GM18507 (cell line): Measurements from ENCODE around the gene PPP3R2.
"Not testable (repeated sequence)": the region's sequence is repeated elsewhere in the genome, so short reads cannot be mapped to it uniquely, and the experiment has no call there.

Experiments used
- DNase-seq: peaks from one replicate; pipeline ENCODE4 v3.0.0; 2011; ENCODE audit warnings: low read depth; ENCODE audit not compliant: insufficient read length; ENCODE audit errors: extremely low spot score
- FAIRE-seq: peaks from 2 replicates; lab custom pipeline; 2011; peaks lifted over from hg19 to GRCh38; lab: Jason Lieb, UNC

PPP3R2 gene

DNA sequence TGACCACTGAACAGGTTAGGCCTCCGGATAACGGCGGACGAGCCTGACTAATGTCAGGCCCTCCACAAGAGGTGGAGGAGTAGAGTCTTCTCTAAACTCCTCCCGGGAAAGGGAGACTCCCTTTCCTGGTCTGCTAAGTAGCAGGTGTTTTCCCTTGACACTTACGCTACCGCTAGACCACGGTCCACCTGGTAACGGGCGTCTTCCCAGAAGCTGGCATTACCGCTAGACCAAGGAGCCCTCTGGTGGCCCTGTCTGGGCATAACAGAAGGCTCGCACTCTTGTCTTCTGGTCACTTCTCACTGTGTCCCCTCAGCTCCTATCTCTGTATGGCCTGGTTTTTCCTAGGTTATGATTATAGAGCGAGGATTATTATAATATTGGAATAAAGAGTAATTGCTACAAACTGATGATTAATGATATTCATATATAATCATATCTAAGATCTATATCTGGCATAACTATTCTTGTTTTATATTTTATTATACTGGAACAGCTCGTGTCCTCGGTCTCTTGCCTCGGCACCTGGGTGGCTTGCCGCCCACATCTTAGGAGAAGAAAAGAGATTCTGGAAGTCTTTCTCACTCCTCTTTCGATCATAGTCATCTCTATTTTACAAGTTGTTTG lies 45.2 kb downstream of the PPP3R2 start:
- not testable (repeated sequence) for FAIRE-seq, DNase-seq

GRCh38 chr9:101543098-101543735 lies 51.6 kb downstream of the PPP3R2 start:
- DNase-seq (no peak), FAIRE-seq (no peak)
